GM12875 (cell line): ENCODE results near the gene SLC46A1.
"Not testable (repeated sequence)": the region's sequence is repeated elsewhere in the genome, so short reads cannot be mapped to it uniquely, and the experiment has no call there.

ENCODE experiments used
- H3K4me3 ChIP-seq: one replicate; pipeline ENCODE4 v1.5.1; 2011; ENCODE audit warnings: low read depth, low read length, control low read depth
- TF ChIP-seq, protein P1 (sequence below): IDR thresholded peaks from 2 replicates; pipeline ENCODE4 v1.5.1; 2011; ENCODE audit warnings: low read depth, mild to moderate bottlenecking, control low read depth, inconsistent platforms, low read length, moderate library complexity, borderline replicate concordance; ENCODE audit not compliant: insufficient read depth

SLC46A1 gene

DNA sequence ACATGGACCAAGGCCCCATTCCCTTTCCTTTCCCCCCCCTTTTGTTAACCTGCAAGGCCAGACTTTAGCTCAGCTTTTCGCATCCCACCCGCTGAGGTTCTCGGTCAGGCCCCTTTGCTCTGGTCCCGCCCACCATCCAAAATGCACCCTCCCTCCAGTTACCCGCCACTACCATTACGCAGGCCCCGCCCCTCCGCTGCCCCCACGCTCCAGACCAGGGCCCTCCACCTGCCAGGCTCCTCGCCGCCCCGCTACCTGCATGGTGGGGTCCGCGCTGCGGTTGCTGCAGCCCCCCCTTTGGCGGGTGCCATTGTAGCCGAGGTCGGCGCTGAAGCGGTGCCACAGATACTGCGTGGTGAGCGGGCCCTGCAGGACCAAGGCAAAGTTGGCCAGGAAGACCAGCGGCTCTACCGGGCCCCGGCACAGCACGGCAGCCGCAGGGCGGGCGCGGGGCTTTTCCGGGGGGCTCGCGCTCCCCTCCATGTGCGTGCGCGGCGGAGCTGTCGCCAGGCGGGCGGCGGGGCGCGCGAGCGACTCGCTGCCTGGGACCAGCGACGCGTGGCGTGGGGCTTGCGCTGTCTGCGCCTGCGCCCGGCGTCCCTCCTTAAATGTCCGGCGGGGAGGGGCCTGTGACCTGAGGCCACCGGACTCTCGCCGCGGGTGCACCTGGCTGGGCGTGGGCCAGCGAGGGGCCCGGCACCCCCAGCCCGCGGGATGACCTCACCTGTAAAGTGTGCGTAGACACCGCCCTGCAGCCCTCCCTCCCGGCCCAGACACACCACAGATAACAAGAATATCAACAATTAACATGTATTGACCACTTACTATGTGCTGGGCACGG lies at the start of gene SLC46A1:
TSS of gene SLC46A1 (minus strand) at position 581 of the 841 bp plus-strand sequence. CDS start at position 483, 98 bp downstream.
- peak within 1 kb of the TSS; percentile 64 for H3K4me3 ChIP-seq
- TF ChIP-seq, protein P1, sequence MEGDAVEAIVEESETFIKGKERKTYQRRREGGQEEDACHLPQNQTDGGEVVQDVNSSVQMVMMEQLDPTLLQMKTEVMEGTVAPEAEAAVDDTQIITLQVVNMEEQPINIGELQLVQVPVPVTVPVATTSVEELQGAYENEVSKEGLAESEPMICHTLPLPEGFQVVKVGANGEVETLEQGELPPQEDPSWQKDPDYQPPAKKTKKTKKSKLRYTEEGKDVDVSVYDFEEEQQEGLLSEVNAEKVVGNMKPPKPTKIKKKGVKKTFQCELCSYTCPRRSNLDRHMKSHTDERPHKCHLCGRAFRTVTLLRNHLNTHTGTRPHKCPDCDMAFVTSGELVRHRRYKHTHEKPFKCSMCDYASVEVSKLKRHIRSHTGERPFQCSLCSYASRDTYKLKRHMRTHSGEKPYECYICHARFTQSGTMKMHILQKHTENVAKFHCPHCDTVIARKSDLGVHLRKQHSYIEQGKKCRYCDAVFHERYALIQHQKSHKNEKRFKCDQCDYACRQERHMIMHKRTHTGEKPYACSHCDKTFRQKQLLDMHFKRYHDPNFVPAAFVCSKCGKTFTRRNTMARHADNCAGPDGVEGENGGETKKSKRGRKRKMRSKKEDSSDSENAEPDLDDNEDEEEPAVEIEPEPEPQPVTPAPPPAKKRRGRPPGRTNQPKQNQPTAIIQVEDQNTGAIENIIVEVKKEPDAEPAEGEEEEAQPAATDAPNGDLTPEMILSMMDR = no peak

DNA sequence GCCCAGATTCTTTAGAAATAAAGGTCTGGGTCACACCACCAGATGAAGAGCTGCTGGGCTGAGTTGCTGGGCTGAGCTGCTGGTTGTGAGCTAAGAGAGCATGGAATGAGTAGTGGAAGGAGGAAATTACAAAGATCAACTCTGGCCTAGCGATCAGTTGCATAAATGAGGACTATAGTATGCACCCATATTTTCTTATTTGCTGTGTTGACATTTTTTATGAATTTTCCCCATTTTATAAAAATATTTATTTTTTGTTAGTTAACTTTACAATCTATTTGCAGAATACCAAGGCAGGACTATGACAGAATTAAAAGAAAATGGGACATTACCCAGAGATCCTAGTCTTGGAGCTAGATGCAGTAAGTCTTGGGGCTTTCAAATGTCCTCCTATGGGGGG lies 43.8 kb upstream of the SLC46A1 start:
- H3K4me3 ChIP-seq = no peak overlapping the region
- TF ChIP-seq, protein P1 = no peak

DNA sequence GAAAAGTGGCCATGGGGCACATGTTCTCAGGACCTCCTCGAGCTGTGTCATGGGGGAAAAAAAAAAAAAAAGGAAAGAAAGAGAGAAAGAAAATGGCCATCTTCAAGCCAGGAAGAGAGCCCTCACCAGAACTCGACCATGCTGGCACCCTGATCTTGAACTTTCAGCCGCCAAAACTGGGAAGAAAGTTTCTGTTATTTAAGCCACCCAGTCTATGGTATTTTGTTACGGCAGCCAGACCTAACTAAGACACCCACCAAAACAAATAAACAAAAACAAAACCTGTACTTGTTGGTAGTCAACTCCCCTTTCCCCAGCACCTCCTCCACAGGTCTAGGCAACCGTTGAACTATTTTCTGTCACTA lies 41.4 kb upstream of the SLC46A1 start:
- TF ChIP-seq, protein P1 = no peak
- H3K4me3 ChIP-seq = no peak overlapping the region

GRCh38 chr17:28446716-28447395 lies 40.8 kb upstream of the SLC46A1 start:
- TF ChIP-seq, protein P1 = no peak
- H3K4me3 ChIP-seq = no peak overlapping the region

- TF ChIP-seq, protein P1 = no peak
- no peak overlapping the region for H3K4me3 ChIP-seq
These were observed 38.1 kb upstream of the SLC46A1 start for GRCh38 chr17:28443901-28444638.

DNA sequence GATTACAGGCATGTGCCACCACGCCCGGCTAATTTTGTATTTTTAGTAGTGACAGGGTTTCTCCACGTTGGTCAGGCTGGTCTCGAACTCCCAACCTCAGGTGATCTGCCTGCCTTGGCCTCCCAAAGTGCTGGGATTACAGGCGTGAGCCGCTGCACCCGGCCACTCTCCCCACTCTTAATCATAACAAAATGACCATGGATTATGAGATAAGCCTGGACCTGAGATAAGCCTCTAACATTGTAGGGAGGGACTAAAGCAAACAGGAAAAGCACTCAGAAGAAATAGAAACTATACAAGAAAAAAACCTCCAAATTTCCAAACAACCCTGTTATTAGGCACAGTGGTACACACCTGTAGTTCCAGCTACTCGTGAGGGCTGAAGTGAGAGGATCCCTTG lies 28.3 kb upstream of the SLC46A1 start:
- not testable (repeated sequence) for H3K4me3 ChIP-seq

DNA sequence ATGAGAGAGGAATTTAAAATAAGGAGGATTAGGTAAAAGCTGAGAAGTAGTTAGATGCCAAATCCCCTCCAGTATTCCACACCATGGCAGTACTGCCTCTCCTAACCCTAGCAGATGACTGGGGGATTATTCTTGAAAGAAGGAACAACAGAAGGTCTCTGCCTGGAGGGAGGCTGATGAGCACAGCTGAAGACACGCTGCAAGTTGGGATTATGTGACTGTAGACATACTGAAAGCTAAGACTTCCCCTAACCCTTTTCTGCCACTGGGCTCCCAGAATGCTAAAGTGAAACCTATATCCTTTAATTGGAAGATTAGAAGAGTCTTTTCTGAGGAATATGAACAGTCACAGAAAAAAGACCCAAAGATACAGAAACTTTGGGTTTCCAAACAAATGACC lies 27.7 kb upstream of the SLC46A1 start:
- TF ChIP-seq, protein P1 = no peak
- H3K4me3 ChIP-seq = no peak overlapping the region

DNA sequence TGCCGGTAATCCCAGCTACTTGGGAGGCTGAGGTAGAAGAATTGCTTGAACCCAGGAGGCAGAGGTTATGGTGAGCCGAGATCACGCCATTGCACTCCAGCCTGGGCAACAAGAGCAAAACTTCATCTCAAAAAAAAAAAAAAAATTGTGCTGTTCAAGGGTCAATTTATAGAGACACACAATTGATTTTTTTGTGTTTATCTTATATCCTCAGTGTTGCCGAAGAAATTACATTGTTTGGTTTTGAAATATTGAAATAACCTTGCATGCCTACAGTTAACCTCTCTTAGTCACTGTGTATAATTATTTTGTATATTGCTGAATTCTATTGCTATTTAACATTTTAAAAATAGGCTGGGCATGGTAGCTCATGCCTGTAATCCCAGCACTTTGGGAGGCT lies 22.0 kb upstream of the SLC46A1 start:
- H3K4me3 ChIP-seq = not testable (repeated sequence)
